ENCODE results near the gene EEF1AKMT3.

DNA sequence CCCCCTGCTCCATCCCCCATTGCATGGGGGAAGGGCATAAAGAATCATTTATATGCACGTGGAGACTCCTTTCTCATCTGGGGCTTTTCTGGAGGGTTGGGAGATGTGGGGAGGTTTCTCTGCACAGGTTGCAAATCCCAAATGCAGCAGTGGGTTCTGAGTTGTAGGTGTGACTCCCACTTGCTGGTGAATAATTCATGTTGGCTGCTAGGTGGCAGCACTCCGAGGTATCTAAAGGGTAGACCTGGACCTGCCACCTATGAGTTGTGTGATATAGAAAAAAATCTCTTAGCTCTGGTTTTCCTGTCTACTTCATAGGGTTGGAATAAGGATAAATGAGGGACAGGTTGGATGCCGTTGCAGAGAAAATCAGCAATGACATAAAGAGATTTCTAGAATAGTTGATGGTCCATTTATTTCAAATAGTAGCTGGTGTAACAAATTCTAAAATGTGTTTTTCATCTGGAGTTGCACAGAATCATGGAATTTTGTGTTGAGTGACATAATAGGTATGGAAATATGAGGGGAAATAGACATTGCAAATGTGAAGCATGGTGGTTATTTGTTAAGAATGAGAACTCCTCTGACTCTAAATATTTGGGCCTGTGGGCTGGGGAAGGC lies 12.9 kb upstream of the EEF1AKMT3 start:
- TF ChIP-seq, protein P1, sequence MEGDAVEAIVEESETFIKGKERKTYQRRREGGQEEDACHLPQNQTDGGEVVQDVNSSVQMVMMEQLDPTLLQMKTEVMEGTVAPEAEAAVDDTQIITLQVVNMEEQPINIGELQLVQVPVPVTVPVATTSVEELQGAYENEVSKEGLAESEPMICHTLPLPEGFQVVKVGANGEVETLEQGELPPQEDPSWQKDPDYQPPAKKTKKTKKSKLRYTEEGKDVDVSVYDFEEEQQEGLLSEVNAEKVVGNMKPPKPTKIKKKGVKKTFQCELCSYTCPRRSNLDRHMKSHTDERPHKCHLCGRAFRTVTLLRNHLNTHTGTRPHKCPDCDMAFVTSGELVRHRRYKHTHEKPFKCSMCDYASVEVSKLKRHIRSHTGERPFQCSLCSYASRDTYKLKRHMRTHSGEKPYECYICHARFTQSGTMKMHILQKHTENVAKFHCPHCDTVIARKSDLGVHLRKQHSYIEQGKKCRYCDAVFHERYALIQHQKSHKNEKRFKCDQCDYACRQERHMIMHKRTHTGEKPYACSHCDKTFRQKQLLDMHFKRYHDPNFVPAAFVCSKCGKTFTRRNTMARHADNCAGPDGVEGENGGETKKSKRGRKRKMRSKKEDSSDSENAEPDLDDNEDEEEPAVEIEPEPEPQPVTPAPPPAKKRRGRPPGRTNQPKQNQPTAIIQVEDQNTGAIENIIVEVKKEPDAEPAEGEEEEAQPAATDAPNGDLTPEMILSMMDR (conservative IDR thresholded peaks at IDR 0.05; ENCODE audit: low read depth in 2 of 2) = peak; percentile 61 to 71
- TF ChIP-seq STAT1 (IDR thresholded peaks at IDR 0.05; ENCODE audit: unreplicated experiment) = no peak
- no peak for TF ChIP-seq POLR2AphosphoS5 (IDR thresholded peaks at IDR 0.05; ENCODE audit: low read depth)
- TF ChIP-seq, protein P2, sequence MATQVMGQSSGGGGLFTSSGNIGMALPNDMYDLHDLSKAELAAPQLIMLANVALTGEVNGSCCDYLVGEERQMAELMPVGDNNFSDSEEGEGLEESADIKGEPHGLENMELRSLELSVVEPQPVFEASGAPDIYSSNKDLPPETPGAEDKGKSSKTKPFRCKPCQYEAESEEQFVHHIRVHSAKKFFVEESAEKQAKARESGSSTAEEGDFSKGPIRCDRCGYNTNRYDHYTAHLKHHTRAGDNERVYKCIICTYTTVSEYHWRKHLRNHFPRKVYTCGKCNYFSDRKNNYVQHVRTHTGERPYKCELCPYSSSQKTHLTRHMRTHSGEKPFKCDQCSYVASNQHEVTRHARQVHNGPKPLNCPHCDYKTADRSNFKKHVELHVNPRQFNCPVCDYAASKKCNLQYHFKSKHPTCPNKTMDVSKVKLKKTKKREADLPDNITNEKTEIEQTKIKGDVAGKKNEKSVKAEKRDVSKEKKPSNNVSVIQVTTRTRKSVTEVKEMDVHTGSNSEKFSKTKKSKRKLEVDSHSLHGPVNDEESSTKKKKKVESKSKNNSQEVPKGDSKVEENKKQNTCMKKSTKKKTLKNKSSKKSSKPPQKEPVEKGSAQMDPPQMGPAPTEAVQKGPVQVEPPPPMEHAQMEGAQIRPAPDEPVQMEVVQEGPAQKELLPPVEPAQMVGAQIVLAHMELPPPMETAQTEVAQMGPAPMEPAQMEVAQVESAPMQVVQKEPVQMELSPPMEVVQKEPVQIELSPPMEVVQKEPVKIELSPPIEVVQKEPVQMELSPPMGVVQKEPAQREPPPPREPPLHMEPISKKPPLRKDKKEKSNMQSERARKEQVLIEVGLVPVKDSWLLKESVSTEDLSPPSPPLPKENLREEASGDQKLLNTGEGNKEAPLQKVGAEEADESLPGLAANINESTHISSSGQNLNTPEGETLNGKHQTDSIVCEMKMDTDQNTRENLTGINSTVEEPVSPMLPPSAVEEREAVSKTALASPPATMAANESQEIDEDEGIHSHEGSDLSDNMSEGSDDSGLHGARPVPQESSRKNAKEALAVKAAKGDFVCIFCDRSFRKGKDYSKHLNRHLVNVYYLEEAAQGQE (IDR thresholded peaks at IDR 0.05; ENCODE audit: unreplicated experiment) = peak; percentile 45
- no peak for TF ChIP-seq ZNF114 (CRISPR knock-in tag; IDR thresholded peaks at IDR 0.05)
- TF ChIP-seq CREB1 (CRISPR knock-in tag; IDR thresholded peaks at IDR 0.05; ENCODE audit: low read depth) = no peak
- no peak for TF ChIP-seq EZH2phosphoT487 (IDR thresholded peaks at IDR 0.05; ENCODE audit: unreplicated experiment)
- TF ChIP-seq EZH2 (IDR thresholded peaks at IDR 0.05; ENCODE audit: low read depth, unreplicated experiment) = no peak
- TF ChIP-seq JUNB (IDR thresholded peaks at IDR 0.05; ENCODE audit: unreplicated experiment) = no peak
- no peak for TF ChIP-seq ZNF331 (CRISPR knock-in tag; IDR thresholded peaks at IDR 0.05; ENCODE audit: low read depth)
